GM12878 (cell line): ENCODE measurements around the gene FAM228B. TPM values are rescaled to one million over a fixed set of nuclear protein-coding genes. Genes with fewer than 3 reads are reported as not detected.

Source experiments
- ATAC-seq: fragments of 200-7000 bp; cut with Tn5 transposase; 3 replicates; pipeline ENCODE4 v1.9.1; 2020; ENCODE audit warnings: mild to moderate bottlenecking, moderate library complexity
- BruUV-seq: library from RNA; stranded (reverse); fragments of 400-500 nt; replicated peaks from 2 replicates; lab custom pipeline; 2021; lab: Mats Ljungman, UMichigan
- CTCF ChIA-PET: fragments of 300-600 bp; sonication (Branson Sonifier 250); formaldehyde crosslinking; extraction: SDS; loops from one replicate; lab custom pipeline; 2021; ENCODE audit warnings: inconsistent platforms; lab: Yijun Ruan, JAX
- POLR2A ChIA-PET: fragments of 350-600 bp; formaldehyde crosslinking; extraction: SDS; loops from one replicate; lab custom pipeline; 2021; ENCODE audit warnings: inconsistent platforms; lab: Charles Lee
- RAD21 ChIA-PET: fragments of 300-600 bp; sonication (Branson Sonifier 250); formaldehyde crosslinking; loops from one replicate; lab custom pipeline; 2023; ENCODE audit warnings: antibody characterized with exemption; ENCODE audit not compliant: unreplicated experiment; lab: Charles Lee
- SMC1A ChIA-PET: fragments of 300-600 bp; sonication (Branson Sonifier 250); formaldehyde crosslinking; loops from one replicate; lab custom pipeline; 2023; ENCODE audit not compliant: unreplicated experiment, uncharacterized antibody; lab: Charles Lee
- DNase-seq: peaks from one replicate; pipeline ENCODE4 v3.0.0-alpha.2; 2011; ENCODE audit warnings: low read depth, low spot score
- FAIRE-seq: peaks from 3 replicates; lab custom pipeline; 2011; peaks lifted over from hg19 to GRCh38; lab: Jason Lieb, UNC
- H2AFZ ChIP-seq: 2 replicates; pipeline ENCODE4 v1.6.0; 2011; ENCODE audit warnings: low read depth, low read length, control low read depth; ENCODE audit not compliant: control insufficient read depth
- H3K27ac ChIP-seq: 2 replicates; pipeline ENCODE4 v1.5.1; 2011; ENCODE audit warnings: control low read depth; ENCODE audit not compliant: control insufficient read depth, insufficient read depth
- H3K27me3 ChIP-seq, 2 experiments: replicated peaks in 1 of 2; 2 replicates each; pipeline versions ENCODE4 v1.6.0 to v1.6.1; 2011; ENCODE audit warnings: low read length in 1 of 2; ENCODE audit not compliant: control insufficient read depth in 2 of 2, insufficient read depth in 2 of 2
- H3K36me3 ChIP-seq, 2 experiments: 2 replicates each; pipeline ENCODE4 v1.5.1; 2011; ENCODE audit warnings: low read length in 1 of 2; ENCODE audit not compliant: control insufficient read depth in 2 of 2, insufficient read depth in 2 of 2
- H3K4me1 ChIP-seq: 2 replicates; pipeline ENCODE4 v1.6.1; 2011; ENCODE audit warnings: mild to moderate bottlenecking, low read length, moderate library complexity, mixed read lengths; ENCODE audit not compliant: control insufficient read depth, insufficient read depth
- H3K4me2 ChIP-seq: 2 replicates; pipeline ENCODE4 v1.6.0; 2011; ENCODE audit warnings: control low read depth; ENCODE audit not compliant: control insufficient read depth, insufficient read depth
- H3K4me3 ChIP-seq: fragments of 200-600 bp; sonication (generic); 2 replicates; pipeline ENCODE4 v1.5.1; 2016
- H3K79me2 ChIP-seq: 2 replicates; pipeline ENCODE4 v1.6.0; 2011; ENCODE audit warnings: low read length; ENCODE audit not compliant: control insufficient read depth, insufficient read depth
- H3K9ac ChIP-seq: 2 replicates; pipeline ENCODE4 v1.8.0; 2011; ENCODE audit warnings: low read length, control low read depth, mixed read lengths; ENCODE audit not compliant: control insufficient read depth, insufficient read depth
- H3K9me3 ChIP-seq: replicated peaks from 3 replicates; pipeline ENCODE4 v1.5.1; 2011; ENCODE audit warnings: mild to moderate bottlenecking, low read length; ENCODE audit not compliant: control insufficient read depth, insufficient read depth
- H4K20me1 ChIP-seq: 2 replicates; pipeline ENCODE4 v1.6.0; 2011; ENCODE audit not compliant: control insufficient read depth, insufficient read depth
- CBX5 ChIP-seq: sonication (generic); IDR thresholded peaks from 2 replicates; pipeline ENCODE4 v1.6.1; 2016; ENCODE audit warnings: low read depth, moderate library complexity, mild to moderate bottlenecking, inconsistent platforms
- CEBPZ ChIP-seq: fragments of 150-350 bp; IDR thresholded peaks from 2 replicates; pipeline ENCODE4 v1.6.1; 2016; ENCODE audit warnings: low read depth, low read length
- CUX1 ChIP-seq: IDR thresholded peaks from 2 replicates; pipeline ENCODE4 v1.6.1; 2012; ENCODE audit warnings: improper control_type of control experiment, low read depth, low read length; ENCODE audit not compliant: insufficient replicate concordance
- HCFC1 ChIP-seq: fragments of 150-350 bp; IDR thresholded peaks from 2 replicates; pipeline ENCODE4 v1.6.1; 2014; ENCODE audit warnings: low read length
- PAX8 ChIP-seq: fragments of 450-650 bp; IDR thresholded peaks from 2 replicates; pipeline ENCODE4 v1.6.1; 2017; ENCODE audit warnings: mild to moderate bottlenecking, moderate library complexity
- SMARCA5 ChIP-seq: fragments of 450-650 bp; IDR thresholded peaks from 2 replicates; pipeline ENCODE4 v1.6.1; 2017; ENCODE audit warnings: mild to moderate bottlenecking
- SMC3 ChIP-seq: IDR thresholded peaks from 2 replicates; pipeline ENCODE4 v1.6.1; 2011; ENCODE audit warnings: low read length, improper control_type of control experiment, borderline replicate concordance
- SUZ12 ChIP-seq: fragments of 200-600 bp; sonication (generic); IDR thresholded peaks from one replicate; pipeline ENCODE4 v1.6.1; 2018; ENCODE audit warnings: antibody characterized with exemption, mild to moderate bottlenecking; ENCODE audit not compliant: unreplicated experiment
- ZNF24 ChIP-seq: fragments of 450-650 bp; IDR thresholded peaks from 2 replicates; pipeline ENCODE4 v1.6.1; 2017; ENCODE audit warnings: antibody characterized with exemption, mild to moderate bottlenecking
- WGBS: methylation state at CpG from one replicate; pipeline ENCODE4 v1.1.6; 2016; ENCODE audit warnings: low lambda C conversion rate; ENCODE audit not compliant: insufficient replicate concordance, insufficient coverage; ENCODE audit errors: missing lambda C conversion rate; 5-methylcytosine and 5-hydroxymethylcytosine counted together
- in situ Hi-C: fragments of 300-500 bp; cut with MboI; formaldehyde crosslinking; loops from 9 replicates; pipeline ENCODE4 v1.14.3; 2018; ENCODE audit warnings: mixed read lengths
- intact Hi-C: fragments of 100-400 bp; cut with micrococcal nuclease; formaldehyde crosslinking; loops from one replicate; pipeline ENCODE4 v1.14.2; 2022; ENCODE audit not compliant: unreplicated experiment
- polyA plus RNA-seq, 11 experiments: library from polyadenylated mRNA; depleted of rRNA in 4 of 11; unstranded in 6 of 11; stranded (reverse) in 5 of 11; fragments of >200 nt; fragmentation: Nextera tagmentation in 4 of 11; fragmentation: Illumina TruSeq in 1 of 11; extraction: Ambion mirVana in 4 of 11; extraction: Trizol in 1 of 11; gene quantifications; 1 replicate in 1 of 11; 2 replicates in 10 of 11; pipeline versions ENCODE4 v1.2.1 to v1.2.3, GENCODE V29; 2011 to 2016; ENCODE audit warnings: inconsistent platforms in 2 of 11, missing spikeins in 2 of 11, low read depth in 1 of 11
- total RNA-seq, 4 experiments: library from RNA; depleted of rRNA in 3 of 4; stranded (reverse); fragments of >200 nt in 3 of 4; fragmentation: Illumina TruSeq in 1 of 4; extraction: Trizol in 1 of 4; gene quantifications; 2 replicates each; pipeline versions ENCODE4 v1.2.1 to v1.2.3, GENCODE V29; 2013 to 2021
- TF ChIP-seq, protein P1 (sequence below): fragments of 450-650 bp; IDR thresholded peaks from 2 replicates; pipeline ENCODE4 v1.6.1; 2016; ENCODE audit warnings: mild to moderate bottlenecking

Gene FAM228B
- total and polyA plus RNA-seq, 10 of the 15 experiments (the other 5 are each of a cell fraction or from before 2014, with no cell fraction given): 3.9 to 11.0 (median 7.5) TPM

GRCh38 chr2:24175631-24176187 lies 52.4 kb downstream of the FAM228B start:
- no peak overlapping the region for H3K27ac ChIP-seq
- no peak for FAIRE-seq
- H2AFZ ChIP-seq: no peak overlapping the region
- BruUV-seq: no TSS peak
- H4K20me1 ChIP-seq: no peaks in the 10 kb centered on the region
- H3K4me2 ChIP-seq: no peak overlapping the region
- 84% methylated on average over 17 of the region's 17 CpGs for WGBS
- SMC1A ChIA-PET: interaction anchor here (1.2 to 1.9 kb wide), 3 partner anchors 12 to 351 kb away, joined by 3 to 6 read pairs (median 4); no protein-coding TSS in a partner anchor
- no peak overlapping the region for H3K9ac ChIP-seq
- H3K36me3 ChIP-seq: no peaks in the 10 kb centered on the region
- no peaks in the 10 kb centered on the region for H3K4me1 ChIP-seq
- DNase-seq: no peak
- no peak for ATAC-seq
- RAD21 ChIA-PET: interaction anchor here (1.1 to 1.3 kb wide), 2 partner anchors 51 to 92 kb away, joined by 3 to 4 read pairs; partner anchors contain the start of gene TP53I3
- TF ChIP-seq HCFC1 (no peak), SMARCA5 (no peak), ZNF24 (no peak), PAX8 (no peak), SUZ12 (no peak), CUX1 (no peak), SMC3 (no peak), CBX5 (no peak), CEBPZ (no peak)
- TF ChIP-seq, protein P1, sequence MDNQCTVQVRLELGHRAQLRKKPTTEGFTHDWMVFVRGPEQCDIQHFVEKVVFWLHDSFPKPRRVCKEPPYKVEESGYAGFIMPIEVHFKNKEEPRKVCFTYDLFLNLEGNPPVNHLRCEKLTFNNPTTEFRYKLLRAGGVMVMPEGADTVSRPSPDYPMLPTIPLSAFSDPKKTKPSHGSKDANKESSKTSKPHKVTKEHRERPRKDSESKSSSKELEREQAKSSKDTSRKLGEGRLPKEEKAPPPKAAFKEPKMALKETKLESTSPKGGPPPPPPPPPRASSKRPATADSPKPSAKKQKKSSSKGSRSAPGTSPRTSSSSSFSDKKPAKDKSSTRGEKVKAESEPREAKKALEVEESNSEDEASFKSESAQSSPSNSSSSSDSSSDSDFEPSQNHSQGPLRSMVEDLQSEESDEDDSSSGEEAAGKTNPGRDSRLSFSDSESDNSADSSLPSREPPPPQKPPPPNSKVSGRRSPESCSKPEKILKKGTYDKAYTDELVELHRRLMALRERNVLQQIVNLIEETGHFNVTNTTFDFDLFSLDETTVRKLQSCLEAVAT: no peak
- intact Hi-C loops (no loop called here), in situ Hi-C loops (no loop called here)
- no peaks in the 10 kb centered on the region for H3K79me2 ChIP-seq
- POLR2A ChIA-PET: no interaction called here
- H3K27me3 ChIP-seq: no peaks in the 10 kb centered on the region
- no peaks in the 10 kb centered on the region for H3K9me3 ChIP-seq
- no peak overlapping the region for H3K4me3 ChIP-seq
- CTCF ChIA-PET: interaction anchor here (1.3 to 2.5 kb wide), 3 partner anchors 10 to 92 kb away, joined by 3 to 12 read pairs (median 4); partner anchors contain the start of gene TP53I3
